HG02943 (cell line): ENCODE results near the gene CYP4F3.
"Not testable (repeated sequence)": the region's sequence is repeated elsewhere in the genome, so short reads cannot be mapped to it uniquely, and the experiment has no call there.

Experiments
- ATAC-seq: cut with Tn5 transposase; IDR thresholded peaks from one replicate; pipeline ENCODE4 v1.9.1; 2021; ENCODE audit warnings: mild to moderate bottlenecking, low read depth, moderate library complexity; ENCODE audit not compliant: unreplicated experiment

Gene CYP4F3, protein sequence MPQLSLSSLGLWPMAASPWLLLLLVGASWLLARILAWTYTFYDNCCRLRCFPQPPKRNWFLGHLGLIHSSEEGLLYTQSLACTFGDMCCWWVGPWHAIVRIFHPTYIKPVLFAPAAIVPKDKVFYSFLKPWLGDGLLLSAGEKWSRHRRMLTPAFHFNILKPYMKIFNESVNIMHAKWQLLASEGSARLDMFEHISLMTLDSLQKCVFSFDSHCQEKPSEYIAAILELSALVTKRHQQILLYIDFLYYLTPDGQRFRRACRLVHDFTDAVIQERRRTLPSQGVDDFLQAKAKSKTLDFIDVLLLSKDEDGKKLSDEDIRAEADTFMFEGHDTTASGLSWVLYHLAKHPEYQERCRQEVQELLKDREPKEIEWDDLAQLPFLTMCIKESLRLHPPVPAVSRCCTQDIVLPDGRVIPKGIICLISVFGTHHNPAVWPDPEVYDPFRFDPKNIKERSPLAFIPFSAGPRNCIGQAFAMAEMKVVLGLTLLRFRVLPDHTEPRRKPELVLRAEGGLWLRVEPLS

DNA sequence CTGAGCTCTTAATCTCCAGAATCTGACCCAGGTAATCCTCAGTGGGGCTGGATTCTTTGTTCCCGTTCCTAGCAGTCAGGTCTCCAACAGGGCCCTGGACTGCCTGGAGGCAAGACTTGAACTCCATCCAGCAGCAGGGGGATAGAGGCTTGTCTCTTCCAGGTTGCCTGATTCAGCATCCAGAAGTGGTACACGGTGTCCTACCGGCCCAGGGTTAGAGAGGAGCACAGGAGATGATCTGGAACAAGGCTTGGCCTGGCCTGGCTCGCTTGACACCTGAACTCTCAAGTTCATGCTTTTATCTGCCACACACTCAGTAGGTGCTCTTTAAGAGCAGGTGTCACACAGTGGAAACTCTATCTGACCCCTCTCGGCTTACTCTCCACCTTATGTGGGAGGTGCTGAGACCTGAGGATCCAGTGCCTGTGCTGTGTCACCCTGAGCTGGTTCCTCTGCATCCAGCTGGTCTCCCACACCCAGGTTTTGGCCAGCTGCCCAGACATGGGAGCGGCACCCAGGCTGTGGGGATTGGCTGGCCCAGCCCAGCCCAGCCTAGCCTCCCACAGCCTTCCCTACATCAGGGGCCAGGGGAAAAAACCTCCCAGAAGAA lies at the start of gene CYP4F3:
TSS of gene CYP4F3 (plus strand) at position 604 of the 610 bp plus-strand sequence. CDS start 519 bp downstream, outside the sequence.
- ATAC-seq, result no peak

DNA sequence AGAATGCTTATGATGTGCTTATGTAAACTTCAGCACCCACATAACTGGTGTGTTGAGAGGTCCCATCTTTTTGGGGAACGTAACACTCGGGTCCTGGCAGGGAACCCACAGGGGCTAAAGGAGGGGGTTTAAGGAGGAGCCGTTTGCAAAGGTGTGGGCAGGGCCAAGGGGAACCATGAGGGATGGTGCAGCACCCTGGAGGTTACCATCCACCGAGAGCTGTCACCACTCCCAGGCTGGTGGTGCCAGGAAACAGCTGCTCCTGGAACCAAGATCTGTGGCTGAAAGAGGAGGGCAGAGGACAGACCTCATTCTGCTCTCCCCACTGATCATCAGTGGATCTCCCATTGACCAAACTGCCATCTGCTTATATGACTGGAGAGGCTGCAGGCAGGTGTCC lies 48.9 kb upstream of the CYP4F3 start:
- no peak for ATAC-seq

DNA sequence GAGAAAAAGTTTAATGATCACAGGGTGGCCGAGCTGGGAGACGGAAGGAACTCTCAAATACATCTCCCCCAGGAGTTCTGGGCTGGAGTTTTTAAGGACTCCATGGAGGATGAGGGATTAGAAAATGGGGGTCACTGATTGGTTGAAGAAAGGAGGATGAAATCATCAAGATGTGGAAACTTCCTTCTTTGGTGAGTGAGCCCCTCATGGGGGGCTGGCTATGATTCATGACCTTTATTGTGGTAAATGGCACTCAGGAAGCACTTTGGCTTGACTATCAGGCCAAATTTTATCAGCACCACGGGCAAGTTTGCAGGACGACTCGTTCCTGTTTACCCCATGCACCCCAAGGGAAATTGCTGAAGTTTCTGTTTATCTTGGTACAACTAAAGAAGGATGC lies 48.2 kb upstream of the CYP4F3 start:
- not testable (repeated sequence) for ATAC-seq

DNA sequence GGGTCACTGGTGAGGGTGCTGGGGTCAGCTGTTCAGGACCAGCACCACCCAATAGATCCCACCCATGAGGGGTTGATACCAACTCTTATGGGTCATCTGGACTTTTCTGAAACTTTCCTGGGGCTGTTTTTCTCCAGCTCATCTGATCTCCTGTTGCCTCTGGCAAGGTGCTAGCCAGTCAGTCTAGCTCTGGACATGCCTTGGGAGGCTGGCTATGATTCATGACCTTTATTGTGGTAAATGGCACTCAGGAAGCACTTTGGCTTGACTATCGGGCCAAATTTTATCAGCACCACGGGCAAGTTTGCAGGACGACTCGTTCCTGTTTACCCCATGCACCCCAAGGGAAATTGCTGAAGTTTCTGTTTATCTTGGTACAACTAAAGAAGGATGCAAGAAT lies 46.9 kb upstream of the CYP4F3 start:
- ATAC-seq, result not testable (repeated sequence)

DNA sequence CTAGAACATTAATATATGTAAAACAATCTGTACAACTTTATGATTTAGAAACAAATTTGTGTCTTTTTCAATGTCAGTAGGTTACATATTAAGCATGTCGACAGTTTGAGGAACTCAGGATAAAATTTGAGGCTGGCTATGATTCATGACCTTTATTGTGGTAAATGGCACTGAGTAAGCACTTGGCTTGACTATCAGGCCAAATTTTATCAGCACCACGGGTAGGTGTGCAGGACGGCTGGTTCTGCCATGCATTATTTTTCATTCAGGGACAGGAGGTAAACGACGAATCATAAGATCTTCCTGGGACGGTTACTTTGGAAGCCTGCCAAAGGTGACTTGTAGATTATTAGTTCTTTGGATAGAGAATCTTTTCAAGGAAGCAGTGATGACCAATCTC lies 45.6 kb upstream of the CYP4F3 start:
- ATAC-seq, result no peak

DNA sequence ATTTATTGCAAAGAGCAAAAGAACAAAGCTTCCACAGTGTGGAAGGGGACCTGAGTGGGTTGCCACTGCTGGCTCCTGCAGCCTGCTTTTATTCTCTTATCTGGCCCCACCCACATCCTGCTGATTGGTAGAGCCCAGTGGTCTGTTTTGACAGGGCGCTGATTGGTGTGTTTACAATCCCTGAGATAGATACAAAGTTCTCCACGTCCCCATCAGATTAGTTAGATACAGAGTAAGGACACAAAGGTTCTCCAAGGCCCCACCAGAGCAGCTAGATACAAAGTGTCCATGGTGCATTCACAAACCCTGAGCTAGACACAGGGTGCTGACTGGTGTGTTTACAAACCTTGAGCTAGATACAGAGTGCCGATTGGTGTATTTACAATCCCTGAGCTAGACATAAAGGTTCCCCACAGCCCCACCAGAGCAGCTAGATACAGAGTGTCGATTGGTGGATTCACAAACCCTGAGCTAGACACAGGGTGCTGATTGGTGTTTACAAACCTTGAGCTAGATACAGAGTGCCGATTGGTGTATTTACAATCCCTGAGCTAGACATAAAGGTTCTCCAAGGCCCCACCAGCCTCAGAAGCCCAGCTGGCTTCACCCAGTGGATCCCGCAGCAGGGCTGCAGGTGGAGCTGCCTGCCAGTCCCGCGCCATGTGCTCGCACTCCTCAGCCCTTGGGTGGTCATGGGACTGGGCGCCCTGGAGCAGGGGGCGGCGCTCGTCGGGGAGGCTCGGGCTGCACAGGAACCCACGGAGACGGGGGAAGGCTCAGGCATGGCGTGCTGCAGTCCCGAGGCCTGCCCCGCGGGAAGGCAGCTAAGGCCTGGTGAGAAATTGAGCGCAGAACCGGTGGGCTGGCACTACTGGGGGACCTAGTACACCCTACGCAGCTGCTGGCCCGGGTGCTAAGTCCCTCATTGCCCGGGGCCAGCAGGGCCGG lies 32.4 kb upstream of the CYP4F3 start:
- not testable (repeated sequence) for ATAC-seq

DNA sequence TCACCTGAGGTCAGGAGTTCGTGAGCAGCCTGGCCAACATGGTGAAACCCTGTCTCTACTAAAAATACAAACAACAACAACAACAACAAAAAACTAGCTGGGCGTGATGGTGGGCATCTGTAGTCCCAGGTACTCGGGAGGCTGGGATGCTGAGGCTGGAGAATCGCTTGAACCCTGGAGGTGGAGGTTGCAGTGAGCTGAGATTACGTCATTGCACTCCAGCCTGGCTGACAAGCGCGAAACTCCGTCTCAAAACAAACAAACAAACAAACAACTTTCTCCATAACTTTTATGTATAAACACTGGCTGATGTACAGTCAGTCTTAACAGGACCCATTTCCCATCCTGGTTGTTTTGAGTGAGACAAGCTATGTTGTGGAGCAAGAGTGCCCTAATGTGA lies 31.4 kb upstream of the CYP4F3 start:
- no peak for ATAC-seq

DNA sequence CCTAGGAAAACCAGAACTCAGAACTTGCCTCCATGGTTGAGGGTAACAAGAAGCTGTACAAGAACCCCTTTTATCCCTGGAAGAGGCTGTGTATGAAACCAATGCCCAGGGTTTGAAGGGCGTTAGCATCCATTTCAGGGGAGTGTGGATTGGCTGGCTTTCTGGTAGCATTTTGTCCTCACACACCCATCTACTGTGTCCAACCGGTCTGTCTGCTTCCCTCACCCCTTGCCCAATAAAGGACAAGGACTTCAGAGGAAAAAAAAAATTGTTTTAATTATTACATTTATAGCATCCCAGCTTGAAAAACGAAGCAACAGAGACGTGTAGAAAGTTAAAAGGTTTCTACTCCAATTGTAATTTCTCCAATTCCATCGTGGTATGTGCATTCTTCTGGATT lies 28.4 kb upstream of the CYP4F3 start:
- ATAC-seq, result no peak

DNA sequence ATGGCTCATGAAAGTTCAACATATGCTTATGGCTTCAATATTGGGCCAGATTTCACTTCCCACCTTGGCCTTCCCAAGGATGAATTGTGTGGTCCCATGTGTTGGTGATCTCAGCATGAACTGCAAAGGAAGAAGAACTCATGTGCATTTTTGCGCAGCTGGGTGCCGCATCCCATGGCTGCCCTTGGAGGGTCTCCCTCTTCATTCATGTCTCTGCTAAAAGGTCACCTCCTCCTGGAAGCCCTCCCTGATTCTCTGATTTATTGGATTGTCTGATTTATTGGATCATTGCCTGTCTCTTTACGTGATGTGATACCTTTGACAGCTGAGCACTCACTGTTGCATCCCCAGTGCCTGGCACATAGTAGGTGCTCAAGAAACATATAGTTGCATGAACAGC lies 27.4 kb upstream of the CYP4F3 start:
- ATAC-seq, result no peak

DNA sequence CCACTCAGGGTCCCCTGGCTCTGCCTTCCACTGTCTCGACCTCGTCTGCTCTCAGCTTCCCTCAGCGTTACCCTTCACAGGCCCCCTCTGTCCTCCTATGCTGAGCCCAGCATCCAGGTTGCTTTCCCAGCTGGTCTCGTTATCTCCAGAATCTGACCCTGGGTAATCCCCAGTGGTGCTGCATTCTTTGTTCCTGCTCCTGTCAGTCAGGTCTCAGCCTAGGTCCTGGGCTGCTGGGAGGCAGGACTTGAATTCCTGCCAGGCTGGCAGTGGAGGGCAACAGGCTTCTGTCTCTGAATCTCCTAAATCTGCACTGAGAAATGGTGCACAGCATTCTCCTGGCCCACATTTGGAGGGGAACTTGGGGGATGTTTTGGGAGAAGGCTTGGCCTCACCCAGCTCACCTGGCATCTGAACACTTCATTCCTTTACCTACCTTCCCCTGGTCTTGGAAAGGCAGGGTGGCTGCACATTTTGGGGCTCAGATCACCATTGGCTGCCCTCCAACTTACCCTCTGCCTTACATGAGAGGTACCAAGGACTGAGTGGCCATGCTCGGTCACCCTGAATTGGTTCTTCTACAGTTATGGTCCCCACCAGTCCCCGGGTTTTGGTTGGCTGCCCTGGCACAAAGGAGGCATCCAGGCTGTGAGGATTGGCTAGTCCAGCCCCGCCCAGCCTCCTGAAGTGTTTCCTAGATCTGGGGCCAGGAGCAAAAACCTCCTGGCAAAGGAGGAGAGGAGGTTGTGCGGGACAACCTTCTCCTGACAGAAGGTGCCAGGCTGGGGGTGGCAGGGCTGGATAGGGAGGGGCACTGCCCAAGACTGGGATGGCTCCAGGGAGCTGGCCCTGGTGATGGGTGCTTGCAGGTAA lies 26.0 kb upstream of the CYP4F3 start, which contains the start of gene CYP4F8:
TSS of gene CYP4F8 (plus strand) at position 712 of the 873 bp plus-strand sequence. CDS start 399 bp downstream, outside the sequence.
- no peak for ATAC-seq

DNA sequence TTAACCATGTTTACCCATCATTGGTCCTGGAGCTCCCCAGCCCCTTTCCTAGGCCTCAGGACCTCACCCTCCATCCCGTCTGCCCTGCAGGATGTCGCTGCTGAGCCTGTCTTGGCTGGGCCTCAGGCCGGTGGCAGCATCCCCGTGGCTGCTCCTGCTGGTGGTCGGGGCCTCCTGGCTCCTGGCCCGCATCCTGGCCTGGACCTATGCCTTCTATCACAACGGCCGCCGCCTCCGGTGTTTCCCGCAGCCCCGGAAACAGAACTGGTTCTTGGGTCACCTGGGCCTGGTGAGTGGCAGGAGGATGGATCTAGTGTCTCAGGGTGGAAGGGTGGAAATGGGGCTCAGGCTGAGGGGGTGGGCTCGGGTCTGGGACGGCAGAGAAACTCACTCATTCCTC lies 25.2 kb upstream of the CYP4F3 start:
- ATAC-seq, result no peak

DNA sequence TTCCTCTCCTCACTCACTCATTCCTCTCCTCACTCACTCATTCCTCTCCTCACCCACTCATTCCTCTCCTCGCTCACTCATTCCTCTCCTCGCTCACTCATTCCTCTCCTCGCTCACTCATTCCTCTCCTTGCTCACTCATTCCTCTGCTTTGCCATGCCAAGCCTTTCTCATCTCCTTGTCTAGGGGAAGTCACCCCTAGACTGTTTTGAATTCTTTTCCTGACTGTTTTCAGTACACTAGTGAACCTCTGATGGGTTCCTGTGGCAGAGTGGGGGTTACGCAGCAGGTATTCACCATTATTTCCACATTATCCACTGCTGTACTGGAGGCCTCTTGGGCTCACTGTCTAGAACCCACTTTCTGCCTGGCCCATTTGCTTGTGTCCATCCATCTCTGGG lies 24.5 kb upstream of the CYP4F3 start:
- no peak for ATAC-seq

DNA sequence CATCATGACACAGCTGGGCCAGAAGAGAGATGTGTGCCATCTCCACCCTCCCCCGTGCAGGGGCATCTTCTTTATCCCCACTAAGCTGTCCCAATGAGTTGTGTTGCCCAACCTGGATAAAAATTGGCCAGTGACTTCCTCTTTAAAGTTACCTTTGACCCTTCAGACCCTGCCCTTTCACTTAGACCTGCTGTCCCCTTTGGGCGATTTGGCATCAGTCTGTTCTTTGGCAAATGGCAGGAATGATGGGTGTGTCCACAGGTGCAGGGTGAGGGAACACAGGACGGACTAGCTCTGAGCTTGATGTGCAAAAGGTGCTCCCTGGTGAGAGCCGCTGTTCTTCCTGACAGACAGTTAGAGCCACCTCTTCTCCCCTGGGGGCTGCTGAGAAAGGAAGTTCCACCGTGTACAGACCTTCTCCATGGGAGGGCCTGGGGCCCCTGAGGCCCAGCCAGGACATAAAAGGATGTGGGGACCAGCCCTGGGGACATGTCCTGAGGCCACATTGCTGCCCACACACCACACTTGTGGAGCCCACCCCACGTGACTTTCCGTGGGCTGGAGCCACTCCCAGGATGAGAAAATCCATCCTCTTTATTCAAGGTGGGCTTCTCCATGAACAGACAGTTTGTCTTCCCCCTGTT lies 23.9 kb upstream of the CYP4F3 start:
- no peak for ATAC-seq

DNA sequence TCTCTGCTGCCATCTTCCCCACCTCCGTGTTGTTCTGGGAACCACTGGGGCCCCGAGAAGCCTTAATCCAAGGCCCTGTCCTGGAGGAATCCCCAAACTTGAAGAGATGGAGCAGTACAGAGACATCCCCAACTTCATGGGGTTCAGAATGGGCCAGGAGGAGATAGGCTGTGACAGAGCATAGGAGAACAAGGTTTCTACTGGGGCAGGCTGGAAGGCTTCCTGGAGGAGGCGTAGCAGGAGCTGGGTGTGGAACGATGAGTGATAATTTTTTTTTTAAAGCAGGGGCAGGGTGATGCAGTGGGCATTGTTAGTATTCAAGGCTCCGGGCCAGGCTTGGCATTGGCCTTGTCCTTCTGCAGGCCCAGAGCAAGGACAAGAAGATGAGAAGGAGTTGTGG lies 22.4 kb upstream of the CYP4F3 start:
- no peak for ATAC-seq

DNA sequence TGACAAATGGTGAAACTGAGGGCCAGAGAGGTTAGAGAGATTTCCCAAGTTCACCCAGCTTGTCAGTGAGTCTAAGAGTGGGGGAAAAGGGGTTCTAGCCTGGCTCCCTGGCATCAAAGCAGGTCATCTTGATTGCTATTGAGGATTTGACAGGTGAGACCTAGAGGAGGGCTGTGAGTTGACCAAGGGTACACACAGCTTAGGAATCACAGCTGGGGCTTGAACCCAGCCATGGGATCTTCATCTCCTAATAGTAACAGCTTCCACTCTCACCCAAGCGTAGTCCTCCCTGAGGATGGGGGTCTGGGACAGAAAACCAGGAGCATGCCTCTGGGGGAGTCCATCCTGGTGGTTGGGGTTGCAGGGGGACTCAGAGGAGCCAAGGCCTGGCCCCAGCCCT lies 18.9 kb upstream of the CYP4F3 start:
- no peak for ATAC-seq

DNA sequence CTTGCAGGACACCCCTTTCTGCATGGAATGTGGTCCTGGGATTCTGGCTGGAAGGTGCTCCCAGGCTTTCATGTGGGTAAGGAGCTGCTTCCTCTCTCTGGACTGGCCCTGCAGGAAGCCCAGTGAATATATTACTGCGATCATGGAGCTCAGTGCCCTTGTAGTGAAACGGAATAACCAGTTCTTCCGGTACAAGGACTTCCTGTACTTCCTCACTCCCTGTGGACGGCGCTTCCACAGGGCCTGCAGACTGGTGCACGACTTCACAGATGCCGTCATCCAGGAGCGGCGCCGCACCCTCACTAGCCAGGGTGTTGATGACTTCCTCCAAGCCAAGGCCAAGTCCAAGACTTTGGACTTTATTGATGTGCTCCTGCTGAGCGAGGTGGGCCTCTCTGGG lies 17.7 kb upstream of the CYP4F3 start:
- no peak for ATAC-seq

DNA sequence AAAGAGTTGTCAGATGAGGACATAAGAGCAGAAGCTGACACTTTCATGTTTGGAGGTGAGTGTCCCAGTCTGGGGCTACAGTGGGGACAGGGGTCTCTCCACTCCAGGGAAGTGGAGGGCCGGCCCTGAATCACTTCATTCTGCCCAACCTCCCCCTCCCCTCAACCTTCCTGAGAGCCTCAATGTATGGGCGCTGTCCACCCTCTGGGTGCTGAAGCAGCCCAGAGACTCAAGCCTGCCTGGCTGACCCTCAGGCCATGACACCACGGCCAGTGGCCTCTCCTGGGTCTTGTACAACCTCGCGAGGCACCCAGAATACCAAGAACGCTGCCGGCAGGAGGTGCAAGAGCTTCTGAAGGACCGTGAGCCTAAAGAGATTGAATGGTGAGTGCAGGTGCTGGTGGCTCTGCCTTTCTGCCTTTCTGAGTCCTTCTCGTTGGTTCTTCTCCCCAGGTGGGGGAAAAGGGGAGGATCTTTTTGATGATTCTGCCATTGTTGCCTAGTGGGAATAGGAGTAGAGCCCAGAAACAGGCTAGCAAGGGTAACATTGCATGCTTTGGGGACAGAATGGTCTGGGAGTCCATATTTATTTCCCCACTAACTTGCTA lies 16.9 kb upstream of the CYP4F3 start:
- ATAC-seq, result no peak

DNA sequence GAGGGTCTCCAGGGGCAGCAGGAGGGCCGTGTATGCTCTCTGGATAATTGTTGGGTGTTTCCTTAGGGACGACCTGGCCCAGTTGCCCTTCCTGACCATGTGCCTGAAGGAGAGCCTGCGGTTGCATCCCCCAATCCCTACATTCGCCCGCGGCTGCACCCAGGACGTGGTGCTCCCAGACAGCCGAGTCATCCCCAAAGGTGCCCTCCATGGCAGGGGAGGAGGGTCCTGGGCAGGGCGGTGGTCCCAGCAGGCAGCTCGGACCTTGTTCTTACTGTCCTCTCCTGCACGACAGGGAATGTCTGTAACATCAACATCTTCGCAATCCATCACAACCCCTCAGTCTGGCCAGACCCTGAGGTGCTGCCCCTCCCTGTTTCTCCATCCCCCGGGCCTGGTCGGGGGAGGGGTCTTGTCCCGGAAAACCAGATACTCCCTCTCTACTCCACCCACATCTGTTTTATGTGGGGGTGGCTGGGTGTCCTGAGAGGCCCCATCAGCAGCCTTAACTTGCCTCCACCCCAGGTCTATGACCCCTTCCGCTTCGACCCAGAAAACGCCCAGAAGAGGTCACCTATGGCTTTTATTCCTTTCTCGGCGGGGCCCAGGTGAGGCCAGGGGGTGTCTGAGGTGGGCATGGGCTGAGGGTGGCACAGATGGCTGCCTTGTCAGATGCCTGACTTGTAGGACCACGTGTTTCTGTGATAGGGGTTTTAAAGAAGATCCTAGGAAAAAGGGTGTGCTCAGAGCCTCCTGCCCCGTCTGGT lies 12.3 kb upstream of the CYP4F3 start:
- no peak for ATAC-seq
